Erythroblast (primary cell): ENCODE results near the gene COPE.

Source experiments
- DNase-seq, 2 experiments: peaks; one replicate each; lab custom pipeline; 2025; lab: John Stamatoyannopoulos, UW
- GATA1 ChIP-seq: IDR thresholded peaks from 2 replicates; pipeline ENCODE4 v1.6.1; 2011; ENCODE audit warnings: low read depth, mild to moderate bottlenecking, control low read depth, low read length, moderate library complexity
- POLR2A ChIP-seq: IDR thresholded peaks from 2 replicates; pipeline ENCODE4 v1.6.1; 2011; ENCODE audit warnings: mild to moderate bottlenecking, low read length

Gene COPE

GRCh38 chr19:18898607-18899408 lies 20.4 kb downstream of the COPE start:
- TF ChIP-seq GATA1 (no peak), POLR2A (no peak)
- DNase-seq, result no peak

GRCh38 chr19:18898081-18898606 lies 21.0 kb downstream of the COPE start:
- peak; percentile 61 to 67 for DNase-seq
- no peak for TF ChIP-seq POLR2A
- no peak for TF ChIP-seq GATA1

- TF ChIP-seq GATA1, result no peak
- no peak for TF ChIP-seq POLR2A
- no peak for DNase-seq
Measured at GRCh38 chr19:18897094-18898029, 21.8 kb downstream of the COPE start.

GRCh38 chr19:18896421-18896841 lies 22.8 kb downstream of the COPE start:
- TF ChIP-seq GATA1, result no peak
- TF ChIP-seq POLR2A, result no peak
- no peak for DNase-seq

- DNase-seq, result peak in 1 of 2 experiments; percentile 34
Measured at GRCh38 chr19:18895824-18896341, 23.3 kb downstream of the COPE start, which contains the start of gene CERS1. Gene CERS1 (minus strand): TSS chr19:18896158. CDS start chr19:18896072, 86 bp downstream.

GRCh38 chr19:18895038-18895823 lies 24.0 kb downstream of the COPE start:
- DNase-seq, result peak in 1 of 2 experiments; percentile 55
- no peak for TF ChIP-seq GATA1
- no peak for TF ChIP-seq POLR2A

More at GRCh38 chr19:18895824-18896341, 23.3 kb downstream of the COPE start, which contains the start of gene CERS1:
- no peak for TF ChIP-seq GATA1
- TF ChIP-seq POLR2A, result no peak

- peak in 1 of 2 experiments; percentile 19 for DNase-seq
- no peak for TF ChIP-seq GATA1
- TF ChIP-seq POLR2A, result no peak
Measured at GRCh38 chr19:18894254-18895037, 24.7 kb downstream of the COPE start.

GRCh38 chr19:18893587-18894253 lies 25.5 kb downstream of the COPE start:
- DNase-seq, result no peak
- no peak for TF ChIP-seq POLR2A
- TF ChIP-seq GATA1, result no peak

GRCh38 chr19:18889949-18890745 lies 29.0 kb downstream of the COPE start:
- no peak for DNase-seq
- TF ChIP-seq POLR2A (no peak), GATA1 (no peak)

GRCh38 chr19:18886972-18887371 lies 32.2 kb downstream of the COPE start:
- TF ChIP-seq GATA1 (no peak), POLR2A (no peak)
- no peak for DNase-seq

GRCh38 chr19:18883526-18884304 lies 35.5 kb downstream of the COPE start:
- TF ChIP-seq GATA1 (no peak), POLR2A (no peak)
- DNase-seq, result no peak
